ENCODE results near the gene ROR1.

ROR1 gene

DNA sequence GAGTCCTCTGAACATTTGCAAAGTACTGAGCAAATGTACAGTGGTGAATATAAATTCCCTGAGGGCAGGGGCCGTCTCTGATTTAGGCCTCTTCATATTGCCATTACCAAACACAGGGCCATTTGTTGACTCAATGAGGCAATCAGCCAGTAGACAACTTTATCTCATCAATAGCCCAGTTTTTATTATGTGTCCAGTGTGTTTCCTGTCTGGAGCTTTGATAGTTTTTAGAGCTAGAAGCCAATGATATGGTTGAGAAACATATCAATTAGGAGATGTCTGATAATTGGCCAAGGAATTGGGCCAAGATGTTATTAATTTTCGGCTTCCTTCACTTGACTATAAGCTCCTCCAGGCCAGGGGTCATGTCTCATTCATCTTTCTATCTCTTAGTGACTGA, 163.0 kb downstream of the ROR1 start:
- TF ChIP-seq, protein P1, sequence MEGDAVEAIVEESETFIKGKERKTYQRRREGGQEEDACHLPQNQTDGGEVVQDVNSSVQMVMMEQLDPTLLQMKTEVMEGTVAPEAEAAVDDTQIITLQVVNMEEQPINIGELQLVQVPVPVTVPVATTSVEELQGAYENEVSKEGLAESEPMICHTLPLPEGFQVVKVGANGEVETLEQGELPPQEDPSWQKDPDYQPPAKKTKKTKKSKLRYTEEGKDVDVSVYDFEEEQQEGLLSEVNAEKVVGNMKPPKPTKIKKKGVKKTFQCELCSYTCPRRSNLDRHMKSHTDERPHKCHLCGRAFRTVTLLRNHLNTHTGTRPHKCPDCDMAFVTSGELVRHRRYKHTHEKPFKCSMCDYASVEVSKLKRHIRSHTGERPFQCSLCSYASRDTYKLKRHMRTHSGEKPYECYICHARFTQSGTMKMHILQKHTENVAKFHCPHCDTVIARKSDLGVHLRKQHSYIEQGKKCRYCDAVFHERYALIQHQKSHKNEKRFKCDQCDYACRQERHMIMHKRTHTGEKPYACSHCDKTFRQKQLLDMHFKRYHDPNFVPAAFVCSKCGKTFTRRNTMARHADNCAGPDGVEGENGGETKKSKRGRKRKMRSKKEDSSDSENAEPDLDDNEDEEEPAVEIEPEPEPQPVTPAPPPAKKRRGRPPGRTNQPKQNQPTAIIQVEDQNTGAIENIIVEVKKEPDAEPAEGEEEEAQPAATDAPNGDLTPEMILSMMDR (IDR thresholded peaks at IDR 0.05) = no peak

DNA sequence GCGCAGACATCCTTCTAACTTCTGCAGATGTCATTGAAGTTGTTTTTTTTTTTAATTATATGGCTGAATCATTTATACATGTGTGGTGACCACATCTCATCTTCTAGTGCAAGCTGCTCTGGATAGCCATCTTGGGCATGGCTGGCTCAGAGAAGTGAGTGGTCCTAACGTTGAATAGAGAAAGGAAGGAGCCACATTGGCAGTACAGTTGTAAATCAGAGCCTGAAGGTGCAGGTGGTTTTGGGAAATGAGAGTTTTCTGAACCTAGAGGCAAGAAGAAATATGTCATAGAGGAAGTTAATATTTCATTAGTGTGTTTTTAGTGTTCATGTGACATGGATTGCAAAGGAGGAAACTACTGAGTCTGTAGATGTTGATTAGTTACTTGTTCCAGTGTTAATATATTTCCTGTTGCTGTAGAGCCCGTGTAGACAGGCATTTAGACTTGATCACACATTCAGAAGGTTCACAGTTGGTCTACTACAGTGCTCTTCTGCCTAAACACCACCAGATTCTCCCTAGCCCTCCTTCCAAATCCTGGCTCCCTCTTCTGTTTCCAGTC, 163.7 kb downstream of the ROR1 start:
- TF ChIP-seq, protein P1 (IDR thresholded peaks at IDR 0.05) = no peak

DNA sequence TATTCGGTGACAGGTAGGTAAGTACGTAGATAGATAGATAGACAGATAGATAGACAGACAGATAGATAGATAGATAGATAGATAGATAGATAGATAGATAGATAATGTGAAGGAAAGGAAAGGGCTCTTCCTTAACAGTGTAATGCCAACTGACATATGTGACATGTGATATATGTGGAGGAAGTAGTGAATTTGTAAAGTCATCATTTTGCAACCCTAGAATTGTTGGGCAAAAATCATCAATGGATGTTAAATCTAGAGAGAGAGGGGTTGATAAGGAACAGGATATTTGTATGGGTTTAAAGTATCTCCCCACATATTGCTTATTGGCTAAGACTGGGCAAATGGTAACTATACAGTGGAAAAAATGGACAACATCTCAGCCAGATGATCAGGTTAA, 166.6 kb downstream of the ROR1 start:
- TF ChIP-seq, protein P1 (IDR thresholded peaks at IDR 0.05) = no peak

DNA sequence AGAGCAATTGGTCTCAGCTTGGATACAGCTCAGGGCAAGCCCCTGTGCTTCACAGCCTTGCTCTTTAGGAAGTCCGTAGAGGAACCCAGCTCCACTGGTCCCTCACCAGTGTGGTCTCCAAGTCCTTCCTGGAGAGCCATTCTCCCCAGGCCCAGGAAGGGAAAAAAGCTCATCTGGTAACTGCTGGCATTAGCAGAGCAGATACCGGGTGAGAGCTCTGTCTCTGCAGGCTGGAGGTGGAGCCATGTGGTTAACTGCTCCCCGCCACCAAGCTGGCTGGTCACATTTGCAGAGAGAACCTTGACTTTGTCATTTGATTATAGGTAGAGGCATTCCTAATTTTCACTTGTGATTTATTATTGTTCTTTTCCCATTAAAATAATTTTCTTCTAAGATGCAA, 169.6 kb downstream of the ROR1 start:
- TF ChIP-seq, protein P1 (IDR thresholded peaks at IDR 0.05) = no peak

DNA sequence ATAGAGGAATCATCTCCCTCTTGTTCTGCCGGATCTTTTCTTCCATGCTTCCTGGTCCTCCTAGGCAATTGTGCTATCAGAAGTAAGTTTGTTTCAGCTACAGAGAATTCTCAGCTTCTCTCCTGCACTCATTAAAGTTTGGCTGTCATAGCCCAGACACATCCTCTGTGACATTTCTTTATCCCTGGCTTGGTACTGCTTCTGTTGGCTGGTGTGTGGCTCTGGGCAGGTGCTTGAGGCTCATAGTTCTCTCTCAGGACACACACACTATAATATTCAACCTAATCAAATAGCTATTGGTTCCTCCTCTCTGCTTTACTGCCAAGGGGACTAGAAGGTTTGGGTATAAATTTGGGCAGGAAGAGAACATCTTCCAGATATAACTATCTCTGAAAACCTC, 172.1 kb downstream of the ROR1 start:
- TF ChIP-seq, protein P1 (IDR thresholded peaks at IDR 0.05) = no peak

DNA sequence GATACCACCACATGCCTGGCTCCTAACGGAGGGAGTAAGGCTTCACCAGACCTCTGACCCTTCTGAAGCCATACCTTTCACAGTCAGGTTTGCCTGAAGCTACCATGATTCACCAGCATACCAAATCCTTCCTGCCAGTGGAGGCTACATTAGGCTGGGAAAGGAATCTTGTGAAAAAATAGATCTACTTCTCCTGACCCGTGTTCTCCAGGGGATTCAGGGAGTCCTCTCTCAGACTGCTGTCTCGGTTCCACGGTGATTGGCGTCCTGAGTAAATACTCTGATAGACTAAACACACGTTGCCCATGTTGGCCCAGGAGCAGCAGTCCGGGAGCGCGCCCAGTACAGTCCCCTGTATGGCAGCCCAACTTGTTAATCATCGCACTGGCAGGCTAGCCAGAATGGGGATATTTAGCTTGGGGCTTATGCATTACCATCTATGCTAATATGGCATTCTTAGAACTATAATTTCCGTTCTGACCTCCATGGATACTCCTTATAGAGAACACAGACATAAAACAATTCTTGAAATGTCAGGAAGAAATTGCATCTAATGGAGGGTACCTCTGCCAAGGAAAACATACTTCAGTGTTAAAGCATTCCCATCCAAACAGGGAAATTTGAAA, 173.2 kb downstream of the ROR1 start:
- TF ChIP-seq, protein P1 (IDR thresholded peaks at IDR 0.05) = no peak

DNA sequence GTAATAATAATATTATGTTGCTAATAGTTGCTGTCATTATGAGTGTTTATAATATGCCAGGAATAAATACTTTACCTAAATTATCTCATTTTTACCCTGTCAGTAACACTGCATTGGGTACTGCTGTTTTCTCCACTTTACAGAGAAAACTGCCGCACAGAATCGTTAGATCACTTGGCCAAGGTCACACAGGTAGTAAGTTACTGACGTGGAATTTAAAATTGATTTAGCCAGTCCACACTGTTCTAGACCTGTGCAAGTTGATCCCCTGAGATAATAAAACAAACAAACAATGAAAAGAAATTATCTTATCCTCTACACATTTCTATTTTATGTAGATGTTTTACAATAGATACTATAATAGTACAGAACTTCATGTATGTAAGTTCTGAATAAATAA, 174.1 kb downstream of the ROR1 start:
- TF ChIP-seq, protein P1 (IDR thresholded peaks at IDR 0.05) = no peak

DNA sequence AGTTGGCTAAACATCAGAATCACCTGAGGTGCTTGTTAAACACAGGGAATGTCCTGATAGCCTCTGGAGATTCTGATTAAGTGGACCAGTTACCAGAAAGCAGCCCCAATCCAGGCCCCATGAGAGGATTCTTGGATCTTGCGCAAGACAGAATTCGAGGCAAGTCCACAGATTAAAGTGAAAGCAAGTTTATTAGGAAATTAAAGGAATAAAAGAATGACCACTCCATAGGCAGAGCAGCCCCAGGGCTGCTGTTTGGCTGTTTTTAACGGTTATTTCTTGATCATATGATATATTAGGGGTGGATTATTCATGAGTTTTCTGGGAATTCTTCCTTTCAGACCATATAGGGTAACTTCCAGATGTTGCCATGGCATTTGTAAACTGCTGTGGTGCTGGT, 176.2 kb downstream of the ROR1 start:
- TF ChIP-seq, protein P1 (IDR thresholded peaks at IDR 0.05) = no peak

All from LNCAP (cell line).